GM21390 (cell line): ENCODE measurements around the gene CXCL14.

Experiments used
- ATAC-seq: cut with Tn5 transposase; IDR thresholded peaks from one replicate; pipeline ENCODE4 v1.9.1; 2021; ENCODE audit not compliant: unreplicated experiment

The CXCL14 gene

DNA sequence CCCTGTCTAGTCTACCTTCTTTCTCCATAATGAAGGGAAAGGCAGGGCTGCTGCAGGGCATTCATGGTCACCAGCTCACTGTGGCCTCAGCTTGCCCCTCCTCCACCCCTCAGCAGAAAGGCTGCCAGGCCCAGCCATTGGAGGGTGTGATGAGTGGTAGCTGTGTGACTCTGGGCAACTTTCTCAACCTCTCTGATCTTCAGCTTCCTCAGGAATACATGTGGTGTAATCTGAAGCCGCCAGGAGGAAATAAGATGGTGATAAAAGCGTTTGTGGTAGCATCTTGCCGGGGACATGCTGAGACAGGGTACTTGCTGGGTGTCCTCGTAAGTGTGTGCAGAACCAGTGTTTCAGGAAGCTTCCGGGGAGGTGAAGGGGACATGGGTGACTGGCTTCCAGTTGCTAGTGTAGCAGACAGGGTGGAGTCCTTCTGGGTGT, 9.8 kb downstream of the CXCL14 start:
- no peak for ATAC-seq

DNA sequence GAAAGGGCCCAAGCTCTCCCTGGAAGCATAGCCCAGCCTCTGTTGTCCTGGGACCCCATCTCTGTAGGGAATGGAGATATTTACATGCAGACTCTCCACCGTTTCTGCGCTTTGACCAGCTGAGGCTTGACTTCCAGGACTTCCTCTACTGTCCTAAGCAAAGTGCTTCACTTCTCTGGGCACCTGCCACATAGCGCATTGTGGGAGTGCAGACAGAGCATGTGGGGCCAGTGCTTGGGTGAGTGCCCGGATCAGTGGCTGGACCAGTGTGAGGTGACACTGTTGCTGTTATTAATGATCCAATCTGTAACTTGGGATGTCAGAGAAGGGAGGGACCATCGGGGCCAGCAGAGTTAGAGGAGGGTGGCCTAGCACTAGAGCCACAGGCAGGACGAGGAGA, 10.5 kb downstream of the CXCL14 start:
- no peak for ATAC-seq

DNA sequence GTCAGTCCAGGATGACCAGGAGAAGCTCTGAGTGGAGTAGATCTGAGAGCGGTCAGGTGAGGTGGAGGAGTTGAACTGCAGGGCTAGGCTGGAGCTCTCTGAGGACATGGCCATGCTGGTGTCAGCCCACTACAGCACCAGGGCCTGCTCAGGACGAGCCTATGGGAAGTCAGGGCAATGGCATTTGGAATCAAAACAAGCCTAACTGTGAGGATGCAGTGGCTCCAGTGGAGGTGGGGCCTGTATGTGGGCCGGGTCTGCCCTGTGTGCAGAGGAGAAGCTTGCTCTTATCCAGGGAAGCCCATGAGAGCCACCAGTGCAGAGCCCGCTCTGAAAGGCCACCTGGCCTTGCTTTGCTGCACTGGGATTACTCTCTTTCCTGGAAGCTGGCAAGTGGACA, 11.1 kb downstream of the CXCL14 start:
- ATAC-seq, result no peak

- no peak for ATAC-seq
These were observed 12.1 kb downstream of the CXCL14 start for GRCh38 chr5:135566422-135567400.

- ATAC-seq, result no peak
These were observed 12.9 kb downstream of the CXCL14 start for GRCh38 chr5:135565725-135566421.

- no peak for ATAC-seq
These were observed 13.5 kb downstream of the CXCL14 start for GRCh38 chr5:135565266-135565665.

DNA sequence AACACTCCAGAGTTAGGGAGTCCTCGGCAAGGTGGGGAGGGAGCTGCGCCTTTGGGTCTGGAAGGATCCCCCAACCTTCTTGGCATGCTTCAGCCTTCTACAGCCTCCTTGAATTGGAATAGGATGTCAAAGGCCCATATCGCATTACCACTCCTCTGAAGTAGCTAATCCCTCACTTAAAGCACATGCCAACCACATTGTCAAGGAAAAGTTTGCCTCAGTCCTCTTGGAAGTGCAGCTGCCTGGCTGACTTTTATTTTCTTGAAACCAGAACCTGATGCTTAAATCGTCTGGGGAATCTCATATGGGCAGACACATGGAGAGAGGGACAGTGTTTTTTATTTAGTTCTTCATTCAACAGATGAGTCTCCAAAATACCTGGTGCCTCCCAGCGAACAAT, 14.5 kb downstream of the CXCL14 start:
- no peak for ATAC-seq

- no peak for ATAC-seq
These were observed 17.5 kb downstream of the CXCL14 start for GRCh38 chr5:135561266-135561665.

DNA sequence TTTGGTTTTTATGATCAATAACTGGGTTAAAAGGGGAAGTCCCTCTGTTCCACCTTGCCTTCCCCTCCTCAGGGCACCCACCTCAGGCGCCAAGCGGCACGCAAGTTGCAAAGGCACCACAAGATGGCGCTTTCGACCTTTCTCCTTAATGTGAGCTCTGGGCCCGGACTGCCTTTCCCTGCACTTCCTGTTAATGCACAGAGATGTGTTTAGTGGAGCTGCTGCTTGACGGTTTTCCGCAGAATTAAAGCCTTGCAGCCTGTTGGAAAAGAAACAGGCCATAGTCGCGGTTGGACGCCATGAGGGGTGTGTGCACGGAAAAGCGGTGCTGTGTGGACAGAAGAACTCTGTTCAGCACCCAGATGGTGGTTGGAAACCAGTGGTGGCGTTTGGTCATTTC, 17.9 kb downstream of the CXCL14 start:
- peak; percentile 94 for ATAC-seq

DNA sequence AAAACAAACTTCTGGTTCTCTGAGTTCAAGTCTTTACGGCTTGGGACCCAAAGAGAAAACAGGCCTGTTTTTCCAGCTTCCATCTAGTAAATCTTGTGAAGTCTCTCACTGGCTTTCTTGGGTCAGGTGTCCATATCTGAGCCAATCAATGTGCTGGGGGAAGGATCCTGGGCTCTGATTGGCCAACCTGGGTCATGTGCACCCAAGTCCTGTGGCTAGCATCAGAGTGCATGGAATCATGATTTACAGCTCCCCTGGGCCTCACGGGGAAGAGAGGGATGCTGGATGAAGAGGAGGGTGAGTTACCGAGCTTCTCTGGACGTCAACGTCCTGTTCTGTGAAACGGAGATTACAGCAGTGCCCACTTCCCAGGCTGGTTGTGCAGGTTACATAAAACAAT, 19.4 kb downstream of the CXCL14 start:
- no peak for ATAC-seq

- no peak for ATAC-seq
These were observed 21.5 kb downstream of the CXCL14 start for GRCh38 chr5:135557076-135557838.

- ATAC-seq, result no peak
These were observed 22.2 kb downstream of the CXCL14 start for GRCh38 chr5:135556620-135557019.

GRCh38 chr5:135555530-135555929, 23.3 kb downstream of the CXCL14 start:
- no peak for ATAC-seq

DNA sequence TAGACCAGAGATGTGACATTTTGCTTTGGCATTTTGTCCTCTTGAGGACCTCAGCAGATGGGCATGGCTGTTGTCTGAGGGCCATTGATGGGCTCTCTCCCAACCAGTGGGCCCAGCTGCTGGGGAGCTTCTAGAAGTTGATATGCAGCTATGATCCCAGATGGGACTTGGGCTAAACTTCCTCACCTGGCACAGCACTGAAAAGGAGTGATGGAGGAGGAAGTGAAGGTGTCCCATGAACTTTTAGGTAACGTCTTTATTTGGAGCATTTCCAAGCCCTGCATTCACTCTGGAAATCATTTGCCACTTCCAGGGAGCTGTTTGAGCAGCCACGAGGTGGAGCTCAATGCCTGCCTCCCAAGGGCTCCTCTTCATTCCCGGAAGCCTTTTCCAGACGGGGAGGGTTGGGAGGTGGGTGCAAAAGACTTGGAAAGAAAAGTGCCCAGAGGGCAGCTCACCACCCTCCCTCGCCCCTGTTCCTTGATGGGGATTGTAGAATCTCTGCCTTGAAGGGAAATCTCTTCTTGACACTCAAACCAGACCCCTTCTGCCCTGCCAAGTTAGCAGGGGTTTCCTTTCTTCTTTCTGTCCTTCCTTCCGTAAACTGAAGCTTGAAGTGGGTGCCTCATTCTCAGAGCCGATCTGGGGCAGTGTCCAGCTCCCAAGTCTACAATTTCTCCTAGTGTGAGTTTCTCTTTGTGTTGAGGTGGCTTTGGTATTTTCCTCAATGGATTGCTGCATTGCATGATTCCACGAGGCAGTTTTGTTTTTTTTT, 24.9 kb downstream of the CXCL14 start:
- ATAC-seq, result no peak

DNA sequence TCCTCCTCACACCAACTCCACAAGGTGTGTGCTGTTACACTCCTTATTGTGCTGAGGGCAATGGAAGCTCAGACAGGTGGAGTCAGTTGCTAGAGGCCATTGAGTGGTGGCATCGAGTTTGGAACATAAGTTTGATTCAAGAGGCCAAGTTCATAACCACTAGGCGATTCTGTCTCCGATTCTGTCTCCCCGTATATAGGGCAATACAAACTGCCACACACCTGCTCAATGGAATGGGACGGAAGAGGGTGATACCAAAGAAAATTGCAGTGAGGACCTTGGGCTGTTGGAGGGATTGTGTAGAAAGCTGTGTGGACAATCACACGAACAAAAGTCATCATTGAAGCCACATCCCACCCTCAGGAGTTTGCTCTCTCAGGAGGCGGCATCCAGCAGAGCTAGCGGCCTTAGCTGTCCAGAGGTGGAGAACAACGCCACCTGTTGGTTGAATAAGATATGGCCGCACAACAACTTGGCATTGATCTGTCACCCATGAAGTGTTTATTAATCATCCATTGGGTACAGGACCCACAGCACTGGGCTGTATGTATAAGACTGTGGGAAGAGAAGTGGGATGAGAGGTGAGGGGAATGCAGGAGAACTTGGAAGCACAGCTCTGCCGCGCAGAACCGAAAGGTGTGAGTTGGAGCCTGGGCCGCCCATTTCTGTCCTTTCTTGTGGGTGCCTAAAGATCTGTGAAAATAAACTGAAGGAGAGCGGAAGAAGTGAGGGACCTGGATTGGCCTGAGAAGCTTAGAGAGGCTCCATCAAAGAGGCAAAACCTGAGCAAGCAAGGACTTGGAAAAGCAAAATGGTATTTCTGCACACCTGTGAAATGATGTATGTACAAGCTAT, 27.0 kb downstream of the CXCL14 start:
- ATAC-seq, result peak; percentile 77

DNA sequence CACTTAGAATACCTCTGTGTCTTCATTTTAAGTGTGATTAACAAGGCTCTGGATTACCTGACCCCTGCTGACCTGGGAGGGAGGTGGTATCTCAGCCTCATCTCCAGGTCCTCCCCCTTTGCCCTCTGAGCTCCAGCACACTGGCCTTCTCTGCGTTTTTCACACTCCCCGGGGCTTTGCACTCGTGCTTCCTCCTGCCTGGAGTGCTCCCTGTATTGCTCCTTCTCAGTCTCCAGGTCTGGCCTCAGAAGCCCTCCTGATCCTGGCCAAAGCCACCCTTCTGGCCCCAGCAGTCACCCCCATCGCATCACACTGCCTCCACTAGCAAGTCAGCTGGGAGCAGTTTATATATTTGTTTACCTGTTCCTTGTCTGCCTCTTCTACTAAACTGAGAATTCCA, 29.4 kb downstream of the CXCL14 start:
- ATAC-seq, result no peak

DNA sequence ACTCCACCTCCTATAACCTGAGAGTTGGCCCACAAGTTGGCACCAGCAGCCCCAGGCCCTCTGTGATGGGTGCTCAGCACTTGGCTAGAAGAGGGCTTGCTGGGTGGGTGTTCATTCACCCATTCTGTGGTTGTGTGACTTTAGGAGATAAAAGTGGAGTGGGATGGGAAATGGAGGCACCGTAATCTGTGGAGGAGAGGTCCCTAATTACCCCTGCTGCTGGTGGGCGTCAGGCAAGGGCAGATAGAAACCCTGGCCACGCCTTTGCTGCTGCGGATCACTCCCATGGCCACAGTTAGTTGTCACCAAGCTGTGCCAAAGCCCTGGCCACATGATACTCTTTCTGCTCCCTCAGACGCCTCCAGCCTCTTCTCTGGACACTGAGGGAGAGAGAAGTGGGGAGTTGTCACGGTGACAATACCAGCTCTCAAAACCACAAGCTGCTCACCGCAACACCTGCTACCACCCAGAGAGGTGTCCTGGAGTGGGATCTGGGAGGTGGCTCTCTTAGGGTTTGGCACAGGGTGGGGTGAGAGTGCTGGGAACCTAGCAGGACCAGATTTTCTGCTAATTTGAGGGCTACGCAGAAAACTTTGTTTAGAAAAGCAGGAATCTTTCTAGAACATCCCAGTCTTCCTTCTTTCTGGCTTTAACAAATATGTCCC, 31.1 kb downstream of the CXCL14 start:
- no peak for ATAC-seq

DNA sequence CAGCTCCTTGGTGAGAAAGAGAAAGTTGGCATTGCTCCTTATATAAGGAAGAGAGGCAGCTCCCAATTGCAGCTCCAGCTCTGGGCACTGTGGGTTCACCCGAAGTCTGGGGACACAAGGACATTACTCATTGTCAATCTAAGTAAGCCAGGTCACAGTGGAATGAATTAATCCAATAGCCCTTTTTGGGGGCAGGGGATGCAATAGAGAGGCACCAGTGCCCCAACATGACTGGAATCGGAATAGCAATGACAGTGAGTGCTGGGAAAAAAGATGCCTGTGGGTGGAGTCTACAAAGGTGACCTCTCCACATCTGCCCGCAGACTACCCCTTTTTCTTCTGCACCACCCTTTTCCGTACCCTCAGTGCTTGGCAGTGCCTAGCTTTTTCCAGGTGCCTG, 31.9 kb downstream of the CXCL14 start:
- no peak for ATAC-seq

GRCh38 chr5:135546101-135546500, 32.7 kb downstream of the CXCL14 start:
- no peak for ATAC-seq
